HEK293T (cell line): ENCODE measurements around the gene CLEC16A.

Source experiments
- ARNT ChIP-seq: fragments of 450-650 bp; IDR thresholded peaks from 2 replicates; pipeline ENCODE4 v1.6.1; 2017; ENCODE audit warnings: mild to moderate bottlenecking
- BHLHE40 ChIP-seq: fragments of 450-650 bp; IDR thresholded peaks from 2 replicates; pipeline ENCODE4 v1.6.1; 2016; ENCODE audit warnings: mild to moderate bottlenecking, moderate library complexity, borderline replicate concordance
- CTBP1 ChIP-seq: fragments of 450-650 bp; IDR thresholded peaks from 2 replicates; pipeline ENCODE4 v1.6.1; 2016; ENCODE audit warnings: borderline replicate concordance
- FOXA1 ChIP-seq: fragments of 450-650 bp; IDR thresholded peaks from 2 replicates; pipeline ENCODE4 v1.6.1; 2016; ENCODE audit warnings: mild to moderate bottlenecking
- FOXK2 ChIP-seq: fragments of 450-650 bp; IDR thresholded peaks from 2 replicates; pipeline ENCODE4 v1.6.1; 2016; ENCODE audit warnings: mild to moderate bottlenecking
- FOXM1 ChIP-seq: fragments of 450-650 bp; IDR thresholded peaks from 2 replicates; pipeline ENCODE4 v1.6.1; 2017; ENCODE audit warnings: mild to moderate bottlenecking, borderline replicate concordance
- L3MBTL2 ChIP-seq: fragments of 450-650 bp; conservative IDR thresholded peaks from 2 replicates; pipeline ENCODE4 v1.6.1; 2016; ENCODE audit warnings: mild to moderate bottlenecking
- LEF1 ChIP-seq: fragments of 450-650 bp; IDR thresholded peaks from 2 replicates; pipeline ENCODE4 v1.6.1; 2017; ENCODE audit warnings: mild to moderate bottlenecking, borderline replicate concordance
- NFRKB ChIP-seq: fragments of 450-650 bp; IDR thresholded peaks from 2 replicates; pipeline ENCODE4 v1.6.1; 2016; ENCODE audit warnings: mild to moderate bottlenecking, moderate library complexity
- SP1 ChIP-seq: fragments of 450-650 bp; IDR thresholded peaks from 2 replicates; pipeline ENCODE4 v1.6.1; 2017
- SUZ12 ChIP-seq: fragments of 450-650 bp; IDR thresholded peaks from 2 replicates; pipeline ENCODE4 v1.6.1; 2016; ENCODE audit warnings: mild to moderate bottlenecking
- TARDBP ChIP-seq: fragments of 450-650 bp; IDR thresholded peaks from 2 replicates; pipeline ENCODE4 v1.6.1; 2016
- TF ChIP-seq, protein P1 (sequence below): fragments of 450-650 bp; IDR thresholded peaks from 2 replicates; pipeline ENCODE4 v1.6.1; 2016

- no peak for TF ChIP-seq SP1
- TF ChIP-seq SUZ12 = no peak
- no peak for TF ChIP-seq ARNT
- TF ChIP-seq FOXA1 = no peak
- TF ChIP-seq FOXM1 = no peak
- no peak for TF ChIP-seq LEF1
- TF ChIP-seq TARDBP = no peak
- TF ChIP-seq L3MBTL2 = no peak
- TF ChIP-seq, protein P1, sequence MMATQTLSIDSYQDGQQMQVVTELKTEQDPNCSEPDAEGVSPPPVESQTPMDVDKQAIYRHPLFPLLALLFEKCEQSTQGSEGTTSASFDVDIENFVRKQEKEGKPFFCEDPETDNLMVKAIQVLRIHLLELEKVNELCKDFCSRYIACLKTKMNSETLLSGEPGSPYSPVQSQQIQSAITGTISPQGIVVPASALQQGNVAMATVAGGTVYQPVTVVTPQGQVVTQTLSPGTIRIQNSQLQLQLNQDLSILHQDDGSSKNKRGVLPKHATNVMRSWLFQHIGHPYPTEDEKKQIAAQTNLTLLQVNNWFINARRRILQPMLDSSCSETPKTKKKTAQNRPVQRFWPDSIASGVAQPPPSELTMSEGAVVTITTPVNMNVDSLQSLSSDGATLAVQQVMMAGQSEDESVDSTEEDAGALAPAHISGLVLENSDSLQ = no peak
- TF ChIP-seq NFRKB = no peak
- TF ChIP-seq CTBP1 = no peak
- no peak for TF ChIP-seq BHLHE40
- no peak for TF ChIP-seq FOXK2
Measured at GRCh38 chr16:11138769-11139325, 194.5 kb downstream of the CLEC16A start.
